Endothelial cell of umbilical vein (primary cell): ENCODE results near the gene SDE2. TPM values are rescaled to one million over a fixed set of nuclear protein-coding genes. Genes with fewer than 3 reads are reported as not detected.

Source experiments
- BruUV-seq: library from RNA; stranded (reverse); fragments of 400-500 nt; replicated peaks from 2 replicates; lab custom pipeline; 2021; lab: Mats Ljungman, UMichigan
- CTCF ChIA-PET: fragments of 300-600, 350-600 bp; sonication (Branson Sonifier 250); formaldehyde crosslinking; loops from one replicate; lab custom pipeline; 2021; ENCODE audit warnings: antibody characterized with exemption, inconsistent platforms; lab: Charles Lee
- POLR2A ChIA-PET: fragments of 300-600, 350-600 bp; sonication (Branson Sonifier 250); formaldehyde crosslinking; loops from one replicate; lab custom pipeline; 2021; ENCODE audit warnings: antibody characterized with exemption, inconsistent platforms; lab: Charles Lee
- DNase-seq: peaks from one replicate; pipeline ENCODE4 v3.0.0-alpha.2; 2011; ENCODE audit warnings: low read depth, low spot score
- FAIRE-seq: peaks from 2 replicates; lab custom pipeline; 2011; peaks lifted over from hg19 to GRCh38; lab: Jason Lieb, UNC
- H2AFZ ChIP-seq: 2 replicates; pipeline ENCODE4 v1.6.0; 2012; ENCODE audit warnings: low read depth, low read length, control low read depth, inconsistent platforms
- H3K27ac ChIP-seq: 2 replicates; pipeline ENCODE4 v1.5.1; 2011; ENCODE audit warnings: low read depth, mild to moderate bottlenecking, control low read depth, low read length, moderate library complexity; ENCODE audit not compliant: insufficient read depth
- H3K27me3 ChIP-seq, 2 experiments: 2 replicates each; pipeline versions ENCODE4 v1.6.0 to v1.6.1; 2011; ENCODE audit warnings: low read length in 2 of 2, mixed read lengths in 1 of 2; ENCODE audit not compliant: control insufficient read depth in 2 of 2, insufficient read depth in 2 of 2
- H3K36me3 ChIP-seq, 2 experiments: 2 replicates in 1 of 2; 3 replicates in 1 of 2; pipeline ENCODE4 v1.5.1; 2011; ENCODE audit warnings: low read length in 2 of 2, mild to moderate bottlenecking in 1 of 2, moderate library complexity in 1 of 2; ENCODE audit not compliant: control insufficient read depth in 2 of 2, insufficient read depth in 2 of 2; ENCODE audit errors: extremely low read depth in 1 of 2
- H3K4me1 ChIP-seq: 3 replicates; pipeline ENCODE4 v1.5.1; 2011; ENCODE audit warnings: mild to moderate bottlenecking, low read length; ENCODE audit not compliant: control insufficient read depth, insufficient read depth; ENCODE audit errors: extremely low read depth
- H3K4me2 ChIP-seq: 2 replicates; pipeline ENCODE4 v1.6.1; 2011; ENCODE audit warnings: low read length, control low read depth, mixed read lengths; ENCODE audit not compliant: insufficient read depth
- H3K4me3 ChIP-seq, 3 experiments: fragments of 200-600 bp in 1 of 3; sonication (generic), shearing (Covaris generic) in 1 of 3; replicated peaks in 1 of 3; 2 replicates each; pipeline ENCODE4 v1.5.1; 2011 to 2016; ENCODE audit warnings: control low read depth in 3 of 3, low read length in 3 of 3, mild to moderate bottlenecking in 2 of 3, inconsistent platforms in 1 of 3, low read depth in 1 of 3, moderate library complexity in 1 of 3; ENCODE audit not compliant: insufficient read depth in 1 of 3
- H3K79me2 ChIP-seq: 2 replicates; pipeline ENCODE4 v1.6.0; 2012; ENCODE audit warnings: low read length, inconsistent platforms; ENCODE audit not compliant: control insufficient read depth, insufficient read depth
- H3K9ac ChIP-seq: replicated peaks from 2 replicates; pipeline ENCODE3; 2011; ENCODE audit warnings: low read length, control low read depth; ENCODE audit not compliant: insufficient read depth; ENCODE audit errors: extremely low read depth
- H3K9me1 ChIP-seq: replicated peaks from 3 replicates; pipeline ENCODE4 v1.6.0; 2011; ENCODE audit warnings: mild to moderate bottlenecking, low read length; ENCODE audit not compliant: control insufficient read depth, insufficient read depth; ENCODE audit errors: extremely low read depth
- H3K9me3 ChIP-seq: replicated peaks from 2 replicates; pipeline ENCODE4 v1.5.1; 2012; ENCODE audit warnings: low read length, inconsistent platforms; ENCODE audit not compliant: control insufficient read depth, insufficient read depth
- H4K20me1 ChIP-seq: replicated peaks from 2 replicates; pipeline ENCODE3; 2011; ENCODE audit warnings: mild to moderate bottlenecking, low read length; ENCODE audit not compliant: control insufficient read depth, insufficient read depth; ENCODE audit errors: extremely low read depth
- CTCF ChIP-seq, 2 donors: IDR thresholded peaks; 1 replicate in 1 of 2; 2 replicates in 1 of 2; pipeline ENCODE4 v1.5.1; 2011; ENCODE audit warnings: low read length in 2 of 2, mild to moderate bottlenecking in 2 of 2, moderate library complexity in 2 of 2, control low read depth in 1 of 2, inconsistent platforms in 1 of 2, low read depth in 1 of 2; ENCODE audit not compliant: insufficient read depth in 1 of 2; ENCODE audit errors: extremely low read depth in 1 of 2
- EZH2 ChIP-seq: IDR thresholded peaks from 2 replicates; pipeline ENCODE4 v1.6.1; 2012; ENCODE audit warnings: borderline replicate concordance, low read depth, mild to moderate bottlenecking, moderate library complexity, low read length, inconsistent platforms; ENCODE audit not compliant: severe bottlenecking
- FOS ChIP-seq: IDR thresholded peaks from 2 replicates; pipeline ENCODE4 v1.6.1; 2011; ENCODE audit warnings: mild to moderate bottlenecking, low read length, moderate library complexity, borderline replicate concordance; ENCODE audit not compliant: insufficient read depth
- GATA2 ChIP-seq: IDR thresholded peaks from 2 replicates; pipeline ENCODE4 v1.7.0; 2011; ENCODE audit warnings: low read depth, mild to moderate bottlenecking, moderate library complexity, mixed read lengths, low read length; ENCODE audit not compliant: insufficient read length, insufficient read depth
- JUN ChIP-seq: IDR thresholded peaks from 2 replicates; pipeline ENCODE4 v1.6.1; 2011; ENCODE audit warnings: borderline replicate concordance, low read depth; ENCODE audit not compliant: insufficient read length, insufficient read depth
- MAX ChIP-seq: IDR thresholded peaks from 2 replicates; pipeline ENCODE4 v1.6.1; 2011; ENCODE audit not compliant: insufficient read depth, insufficient read length
- MYC ChIP-seq: IDR thresholded peaks from one replicate; pipeline ENCODE4 v1.6.1; 2011; ENCODE audit warnings: mild to moderate bottlenecking, low read depth, low read length
- POLR2A ChIP-seq: IDR thresholded peaks from 2 replicates; pipeline ENCODE4 v1.6.1; 2012; ENCODE audit warnings: low read depth, mild to moderate bottlenecking, control low read depth, low read length
- POLR2AphosphoS5 ChIP-seq: IDR thresholded peaks from 2 replicates; pipeline ENCODE4 v1.6.1; 2012; ENCODE audit warnings: low read depth, mild to moderate bottlenecking, control low read depth, low read length, moderate library complexity; ENCODE audit not compliant: insufficient read depth
- dilution Hi-C: fragments of 300-500 bp; cut with MboI; formaldehyde crosslinking; loops from one replicate; pipeline ENCODE4 v1.15.0; 2019; ENCODE audit warnings: low sequenced_read_pairs; ENCODE audit not compliant: extremely low pct_ligation_motif_present
- intact Hi-C: fragments of 100-400 bp; cut with micrococcal nuclease; formaldehyde crosslinking; loops from one replicate; pipeline ENCODE4 v1.10.0; 2022
- polyA plus RNA-seq, 4 experiments: library from polyadenylated mRNA; depleted of rRNA in 3 of 4; stranded (reverse) in 3 of 4; unstranded in 1 of 4; fragments of >200 nt; gene quantifications; 2 replicates each; pipeline versions ENCODE4 v1.2.1 to v1.2.3, GENCODE V29; 2011 to 2012; ENCODE audit warnings: missing spikeins in 1 of 4
- total RNA-seq: library from RNA; stranded (reverse); gene quantifications from 2 replicates; pipeline ENCODE4 v1.2.3, GENCODE V29; 2021

SDE2 gene
- total and polyA plus RNA-seq, 2 donors (not counting 3 experiments of a cell fraction or from before 2014, with no cell fraction given), result 11.9 to 16.1 TPM

GRCh38 chr1:226038661-226039060 is 39.5 kb upstream of the SDE2 start:
- no peaks in the 10 kb centered on the region for H3K79me2 ChIP-seq
- no TSS peak for BruUV-seq
- H3K27ac ChIP-seq, result no peak overlapping the region
- no peak overlapping the region for H3K9ac ChIP-seq
- no peaks in the 10 kb centered on the region for H3K36me3 ChIP-seq
- dilution Hi-C loops, result no loop called here
- intact Hi-C loops, result no loop called here
- ChIA-PET CTCF (no interaction called here), POLR2A (no interaction called here)
- DNase-seq (no peak), FAIRE-seq (no peak)
- no peak for TF ChIP-seq POLR2A
- TF ChIP-seq MYC, result no peak
- no peak for TF ChIP-seq MAX
- no peak for TF ChIP-seq JUN
- TF ChIP-seq FOS, result no peak
- TF ChIP-seq POLR2AphosphoS5, result no peak
- no peak for TF ChIP-seq CTCF (IDR thresholded peaks at IDR 0.05; ENCODE audit: extremely low read depth in 1 of 2, insufficient read depth in 1 of 2, low read depth in 1 of 2, low read length in 2 of 2)
- no peak for TF ChIP-seq EZH2
- TF ChIP-seq GATA2, result no peak
- H3K27me3 ChIP-seq, result peaks cover 2 to 5% of the 10 kb centered on the region in 2 experiments
- no peak overlapping the region for H3K4me3 ChIP-seq
- no peak overlapping the region for H2AFZ ChIP-seq
- no peak overlapping the region for H3K4me2 ChIP-seq
- no peaks in the 10 kb centered on the region for H3K9me1 ChIP-seq
- no peaks in the 10 kb centered on the region for H3K9me3 ChIP-seq
- no peaks in the 10 kb centered on the region for H4K20me1 ChIP-seq
- H3K4me1 ChIP-seq, result peaks cover 3% of the 10 kb centered on the region
